HCT116 (cell line): ENCODE measurements around the gene COL23A1. TPM values are rescaled to one million over a fixed set of nuclear protein-coding genes. Genes with fewer than 3 reads are reported as not detected.

Experiments
- ATAC-seq: fragments of 200-7000 bp; cut with Tn5 transposase; 2 replicates; pipeline ENCODE4 v1.9.1; 2020; ENCODE audit warnings: mild to moderate bottlenecking, moderate library complexity
- BruUV-seq: library from RNA; stranded (reverse); fragments of 400-500 nt; replicated peaks from 2 replicates; lab custom pipeline; 2021; lab: Mats Ljungman, UMichigan
- CTCF ChIA-PET: fragments of 300-600 bp; sonication (Branson Sonifier 250); formaldehyde crosslinking; loops from one replicate; lab custom pipeline; 2021; ENCODE audit warnings: antibody characterized with exemption; lab: Charles Lee
- POLR2A ChIA-PET: fragments of 300-600, 350-600 bp; sonication (Branson Sonifier 250); formaldehyde crosslinking; loops from one replicate; lab custom pipeline; 2021; ENCODE audit warnings: antibody characterized with exemption; lab: Charles Lee
- RAD21 ChIA-PET, 2 experiments: fragments of 300-600 bp; sonication (Branson Sonifier 250); formaldehyde crosslinking; loops; one replicate each; lab custom pipeline; 2023; ENCODE audit warnings: low total read pairs in 2 of 2; ENCODE audit not compliant: uncharacterized antibody in 2 of 2, unreplicated experiment in 2 of 2, low non-redundant PET in 1 of 2; lab: Charles Lee
- DNase-seq: peaks from one replicate; pipeline ENCODE4 v3.0.0-alpha.2; 2010; ENCODE audit warnings: low read depth, low spot score
- H2AFZ ChIP-seq: fragments of 200-600 bp; shearing (Covaris generic), sonication (generic); 2 replicates; pipeline ENCODE4 v1.6.1; 2017; ENCODE audit warnings: low read depth, mixed run types, mixed read lengths, antibody characterized with exemption, low read length; ENCODE audit not compliant: poor library complexity, severe bottlenecking
- H3K27ac ChIP-seq: 2 replicates; pipeline ENCODE4 v1.5.1; 2012; ENCODE audit warnings: low read depth, low read length
- H3K27me3 ChIP-seq: fragments of 200-600 bp; sonication (generic); 2 replicates; pipeline ENCODE4 v1.6.1; 2016; ENCODE audit warnings: mixed run types, low read length, mixed read lengths; ENCODE audit not compliant: insufficient read depth
- H3K36me3 ChIP-seq, 2 experiments: fragments of 200-500 bp in 1 of 2; fragments of 200-600 bp in 1 of 2; sonication (Bioruptor generic) in 1 of 2; sonication (generic) in 1 of 2; 2 replicates each; pipeline versions ENCODE4 v1.5.1 to v1.6.1; 2014 to 2016; ENCODE audit warnings: low read length in 2 of 2, inconsistent platforms in 1 of 2, mixed read lengths in 1 of 2, mixed run types in 1 of 2; ENCODE audit not compliant: insufficient read depth in 2 of 2, control insufficient read depth in 1 of 2
- H3K4me1 ChIP-seq, 2 experiments: fragments of 200-600 bp in 1 of 2; sonication (generic) in 1 of 2; 2 replicates each; pipeline versions ENCODE4 v1.5.1 to v1.6.1; 2012 to 2017; ENCODE audit warnings: low read length in 2 of 2, inconsistent platforms in 1 of 2, mild to moderate bottlenecking in 1 of 2, mixed read lengths in 1 of 2, mixed run types in 1 of 2, moderate library complexity in 1 of 2; ENCODE audit not compliant: insufficient read depth in 2 of 2, control insufficient read depth in 1 of 2
- H3K4me2 ChIP-seq: fragments of 200-600 bp; sonication (generic); 2 replicates; pipeline ENCODE4 v1.6.1; 2017; ENCODE audit warnings: mixed run types, low read length, mixed read lengths
- H3K4me3 ChIP-seq, 2 experiments: fragments of 200-600 bp in 1 of 2; sonication (generic) in 1 of 2; replicated peaks in 1 of 2; 2 replicates each; pipeline ENCODE4 v1.5.1; 2011 to 2016; ENCODE audit warnings: low read length in 2 of 2, control low read depth in 1 of 2, low read depth in 1 of 2, mild to moderate bottlenecking in 1 of 2, mixed read lengths in 1 of 2, mixed run types in 1 of 2
- H3K79me2 ChIP-seq: fragments of 200-600 bp; sonication (generic); 2 replicates; pipeline ENCODE4 v1.6.1; 2017; ENCODE audit warnings: mild to moderate bottlenecking, mixed run types, low read length, moderate library complexity, mixed read lengths; ENCODE audit not compliant: insufficient read depth
- H3K9ac ChIP-seq: fragments of 200-600 bp; sonication (generic); 2 replicates; pipeline ENCODE4 v1.6.1; 2016; ENCODE audit warnings: low read length, mixed read lengths
- H3K9me2 ChIP-seq: fragments of 200-600 bp; sonication (generic), shearing (Covaris generic); 2 replicates; pipeline ENCODE4 v1.6.1; 2017; ENCODE audit warnings: mixed run types, mild to moderate bottlenecking, moderate library complexity; ENCODE audit not compliant: insufficient read depth
- H3K9me3 ChIP-seq, 2 experiments: fragments of 200-500 bp in 1 of 2; fragments of 200-600 bp in 1 of 2; sonication (Bioruptor generic) in 1 of 2; sonication (generic) in 1 of 2; 2 replicates each; pipeline ENCODE4 v1.6.1; 2014 to 2017; ENCODE audit warnings: low read length in 2 of 2, mixed read lengths in 2 of 2, inconsistent platforms in 1 of 2, low read depth in 1 of 2, mild to moderate bottlenecking in 1 of 2, mixed run types in 1 of 2, moderate library complexity in 1 of 2; ENCODE audit not compliant: control insufficient read depth in 1 of 2, insufficient read depth in 1 of 2
- H4K20me1 ChIP-seq: fragments of 200-600 bp; sonication (generic), shearing (Covaris generic); 2 replicates; pipeline ENCODE4 v1.6.1; 2017; ENCODE audit warnings: mixed run types, mild to moderate bottlenecking, moderate library complexity; ENCODE audit not compliant: insufficient read depth
- ATF3 ChIP-seq: IDR thresholded peaks from 2 replicates; pipeline ENCODE4 v1.6.1; 2012
- CBX3 ChIP-seq: IDR thresholded peaks from 2 replicates; pipeline ENCODE4 v1.6.1; 2012; ENCODE audit warnings: low read depth
- EGR1 ChIP-seq: IDR thresholded peaks from 2 replicates; pipeline ENCODE4 v1.6.1; 2012; ENCODE audit warnings: low read depth
- FOSL1 ChIP-seq: IDR thresholded peaks from 2 replicates; pipeline ENCODE4 v1.6.1; 2012; ENCODE audit warnings: low read depth
- JUND ChIP-seq: IDR thresholded peaks from 2 replicates; pipeline ENCODE4 v1.6.1; 2012
- MAX ChIP-seq: IDR thresholded peaks from 2 replicates; pipeline ENCODE4 v1.6.1; 2012
- POLR2A ChIP-seq: IDR thresholded peaks from 2 replicates; pipeline ENCODE4 v1.7.0; 2011; ENCODE audit warnings: borderline replicate concordance; ENCODE audit not compliant: insufficient read depth, insufficient read length; ENCODE audit errors: extremely low read depth
- POLR2AphosphoS5 ChIP-seq: IDR thresholded peaks from 2 replicates; pipeline ENCODE4 v1.6.1; 2011; ENCODE audit warnings: mild to moderate bottlenecking, low read depth, low read length, moderate library complexity
- REST ChIP-seq: IDR thresholded peaks from 2 replicates; pipeline ENCODE4 v1.6.1; 2012; ENCODE audit warnings: low read depth
- SIN3A ChIP-seq: IDR thresholded peaks from 2 replicates; pipeline ENCODE4 v1.6.1; 2012; ENCODE audit warnings: low read depth
- SRF ChIP-seq: IDR thresholded peaks from 2 replicates; pipeline ENCODE4 v1.6.1; 2012; ENCODE audit warnings: low read depth
- TCF7L2 ChIP-seq: IDR thresholded peaks from 2 replicates; pipeline ENCODE4 v1.7.0; 2011; ENCODE audit warnings: borderline replicate concordance, inconsistent platforms; ENCODE audit not compliant: insufficient read depth, insufficient read length; ENCODE audit errors: extremely low read depth
- YY1 ChIP-seq: IDR thresholded peaks from 2 replicates; pipeline ENCODE4 v1.6.1; 2011; ENCODE audit warnings: low read length, low read depth, moderate library complexity, mild to moderate bottlenecking; ENCODE audit not compliant: insufficient replicate concordance; ENCODE audit errors: extremely low read depth
- ZBTB33 ChIP-seq: IDR thresholded peaks from 2 replicates; pipeline ENCODE4 v1.6.1; 2011; ENCODE audit warnings: mild to moderate bottlenecking, low read length, moderate library complexity; ENCODE audit not compliant: insufficient replicate concordance; ENCODE audit errors: extremely low read depth
- ZNF274 ChIP-seq: fragments of 200-500 bp; sonication (Bioruptor generic); IDR thresholded peaks from 2 replicates; pipeline ENCODE4 v1.6.1; 2014; ENCODE audit warnings: mild to moderate bottlenecking, low read depth, low read length, inconsistent platforms
- intact Hi-C: fragments of 100-400 bp; cut with micrococcal nuclease; formaldehyde crosslinking; loops from 2 replicates; pipeline ENCODE4 v1.10.0; 2022
- total RNA-seq: library from RNA; stranded (reverse); gene quantifications from one replicate; pipeline ENCODE4 v1.2.1, GENCODE V29; 2021; ENCODE audit not compliant: unreplicated experiment

Gene COL23A1
- total RNA-seq, 1 experiment from 2014 or later: not detected

- ChIA-PET CTCF (no interaction called here), RAD21 (no interaction called here), POLR2A (no interaction called here)
- Histone ChIP-seq H3K9ac (no peak overlapping the region), H3K27me3 (peaks cover 28% of the 10 kb centered on the region), H3K9me2 (no peaks in the 10 kb centered on the region), H3K36me3 (no peaks in the 10 kb centered on the region), H3K79me2 (no peaks in the 10 kb centered on the region), H3K9me3 (no peaks in the 10 kb centered on the region), H2AFZ (no peak overlapping the region), H3K27ac (no peak overlapping the region), H3K4me3 (no peak overlapping the region), H4K20me1 (no peaks in the 10 kb centered on the region), H3K4me2 (no peak overlapping the region), H3K4me1 (no peaks in the 10 kb centered on the region)
- TF ChIP-seq JUND (no peak), POLR2AphosphoS5 (no peak), POLR2A (no peak), YY1 (no peak), SRF (no peak), FOSL1 (no peak), MAX (no peak), ATF3 (no peak), TCF7L2 (no peak), SIN3A (no peak), CBX3 (no peak), EGR1 (no peak), ZBTB33 (no peak), ZNF274 (no peak), REST (no peak)
- DNase-seq: no peak
- intact Hi-C loops: no loop called here
- no TSS peak for BruUV-seq
- ATAC-seq: no peak; the same call in 1 of the 2 replicates
These were observed 174.8 kb downstream of the COL23A1 start for GRCh38 chr5:178415353-178415752.
